Pancreas (tissue), 10 donors: ENCODE data around the gene RNASEH2A. TPM values are rescaled to one million over a fixed set of nuclear protein-coding genes. Genes with fewer than 3 reads are reported as not detected.

Experiments used
- ATAC-seq, 4 donors: fragments of 200-7000 bp; cut with Tn5 transposase; one replicate each; pipeline versions ENCODE4 v1.8.0 to v1.9.1; 2020; ENCODE audit warnings: mild to moderate bottlenecking in 4 of 4, moderate library complexity in 4 of 4
- DNase-seq, 6 donors: peaks; one replicate each; pipeline ENCODE4 v3.0.0-alpha.2; 2020
- FAIRE-seq: peaks from 2 replicates; lab custom pipeline; 2012; peaks lifted over from hg19 to GRCh38; lab: Jason Lieb, UNC
- H3K27ac ChIP-seq, 4 donors: fragments of 200-600 bp; sonication (generic); 1 replicate in 3 of 4; 2 replicates in 1 of 4; pipeline versions ENCODE4 v1.5.0 to v1.8.0; 2020
- H3K27me3 ChIP-seq, 4 donors: fragments of 200-600 bp; one replicate each; pipeline ENCODE4 v1.8.0; 2021
- H3K36me3 ChIP-seq, 3 donors: fragments of 200-600 bp; sonication (generic) in 1 of 3; one replicate each; pipeline versions ENCODE4 v1.5.0 to v1.8.0; 2020 to 2021
- H3K4me1 ChIP-seq, 3 donors: fragments of 200-600 bp; one replicate each; pipeline ENCODE4 v1.8.0; 2021
- H3K4me3 ChIP-seq, 4 donors: fragments of 200-600 bp; sonication (generic) in 2 of 4; one replicate each; pipeline versions ENCODE4 v1.5.0 to v1.8.0; 2020 to 2021
- H3K9me3 ChIP-seq, 4 donors: fragments of 200-600 bp; one replicate each; pipeline ENCODE4 v1.8.0; 2021
- WGBS, 2 donors: extraction: QIAGEN DNeasy Blood & Tissue Kit; methylation state at CpG; one replicate each; pipeline ENCODE4 v1.1.7; 2013; 5-methylcytosine and 5-hydroxymethylcytosine counted together
- intact Hi-C, 3 donors: fragments of 100-400 bp; cut with DNase I; formaldehyde crosslinking; loops; one replicate each; pipeline versions ENCODE4 v1.11.1 to v1.14.2; 2022
- polyA plus RNA-seq, 2 donors: library from polyadenylated mRNA; stranded (reverse); fragments of 200-250 nt; gene quantifications; one replicate each; pipeline ENCODE4 v1.2.3, GENCODE V29; 2013
- total RNA-seq, 6 donors: library from RNA; stranded (reverse); fragmentation: NEBNext Ultra II Directional in 4 of 6; extraction: Animal tissue kit (Norgen Biotek cat#: 25700) in 4 of 6; gene quantifications; one replicate each; pipeline versions ENCODE4 v1.2.1 to v1.2.4, GENCODE V29; 2021 to 2023
- TF ChIP-seq, protein P1 (sequence below), 4 donors: fragments of 200-600 bp; sonication (generic) in 3 of 4; IDR thresholded peaks; one replicate each; pipeline versions ENCODE4 v1.5.0 to v1.8.0; 2021; ENCODE audit warnings: antibody characterized with exemption in 4 of 4
- donor health status: healthy with polysubstance abuse.
- donor health status: DM: no; HTN: no; CAD: no; lungs with moderate emphysema.
- donor health status: DM: no; HTN: no; CAD: no.
- donor health status: control.
- donor health status: control.
- donor health status: Bipolar disorder and iron deficiency.
- donor health status: DM: yes; HTN: yes; CAD: no.
- donor health status: DM: no; HTN: no; CAD: no.
- donor health status: DM: no; HTN: no; CAD: no.
- donor health status: DM: yes; HTN: yes; CAD: no.

Gene RNASEH2A
- total and polyA plus RNA-seq, 8 donors, result 1.7 to 6.0 (median 3.6) TPM

DNA sequence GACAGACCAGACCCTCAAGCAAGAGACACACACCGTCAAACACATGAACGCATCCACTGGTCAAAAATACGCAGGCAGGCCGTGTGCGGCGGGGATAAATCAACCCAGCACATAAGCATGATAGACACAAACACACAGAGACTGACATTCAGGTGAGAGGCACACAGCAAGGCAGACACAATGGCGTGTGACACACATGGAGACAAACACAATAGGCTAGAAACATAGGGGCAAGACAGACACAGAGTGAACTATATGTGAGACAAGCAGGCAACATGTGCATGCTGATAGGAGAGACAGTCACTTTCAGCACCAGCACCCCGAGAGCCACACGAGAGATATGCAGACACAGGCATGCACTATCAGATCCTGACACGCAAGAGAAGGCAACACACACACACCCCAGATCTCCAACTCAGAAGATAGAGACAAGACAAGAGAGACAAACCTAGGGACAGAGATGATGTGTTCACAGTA lies 22.0 kb upstream of the RNASEH2A start:
- Histone ChIP-seq H3K27ac (peak overlapping the region; percentile 68 to 99 (median 84)), H3K4me1 (peaks cover 16 to 56% (median 23%) of the 10 kb centered on the region in 3 donors), H3K9me3 (no peaks in the 10 kb centered on the region), H3K36me3 (no peaks in the 10 kb centered on the region), H3K4me3 (no peak overlapping the region), H3K27me3 (no peaks in the 10 kb centered on the region)
- DNase-seq (no peak), FAIRE-seq (no peak), ATAC-seq (no peak)
- intact Hi-C loops, result no loop called here
- TF ChIP-seq, protein P1, sequence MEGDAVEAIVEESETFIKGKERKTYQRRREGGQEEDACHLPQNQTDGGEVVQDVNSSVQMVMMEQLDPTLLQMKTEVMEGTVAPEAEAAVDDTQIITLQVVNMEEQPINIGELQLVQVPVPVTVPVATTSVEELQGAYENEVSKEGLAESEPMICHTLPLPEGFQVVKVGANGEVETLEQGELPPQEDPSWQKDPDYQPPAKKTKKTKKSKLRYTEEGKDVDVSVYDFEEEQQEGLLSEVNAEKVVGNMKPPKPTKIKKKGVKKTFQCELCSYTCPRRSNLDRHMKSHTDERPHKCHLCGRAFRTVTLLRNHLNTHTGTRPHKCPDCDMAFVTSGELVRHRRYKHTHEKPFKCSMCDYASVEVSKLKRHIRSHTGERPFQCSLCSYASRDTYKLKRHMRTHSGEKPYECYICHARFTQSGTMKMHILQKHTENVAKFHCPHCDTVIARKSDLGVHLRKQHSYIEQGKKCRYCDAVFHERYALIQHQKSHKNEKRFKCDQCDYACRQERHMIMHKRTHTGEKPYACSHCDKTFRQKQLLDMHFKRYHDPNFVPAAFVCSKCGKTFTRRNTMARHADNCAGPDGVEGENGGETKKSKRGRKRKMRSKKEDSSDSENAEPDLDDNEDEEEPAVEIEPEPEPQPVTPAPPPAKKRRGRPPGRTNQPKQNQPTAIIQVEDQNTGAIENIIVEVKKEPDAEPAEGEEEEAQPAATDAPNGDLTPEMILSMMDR (IDR thresholded peaks at IDR 0.05), result no peak
- 62 to 67% methylated on average over 10 of the region's 10 CpGs for WGBS, 2 donors

DNA sequence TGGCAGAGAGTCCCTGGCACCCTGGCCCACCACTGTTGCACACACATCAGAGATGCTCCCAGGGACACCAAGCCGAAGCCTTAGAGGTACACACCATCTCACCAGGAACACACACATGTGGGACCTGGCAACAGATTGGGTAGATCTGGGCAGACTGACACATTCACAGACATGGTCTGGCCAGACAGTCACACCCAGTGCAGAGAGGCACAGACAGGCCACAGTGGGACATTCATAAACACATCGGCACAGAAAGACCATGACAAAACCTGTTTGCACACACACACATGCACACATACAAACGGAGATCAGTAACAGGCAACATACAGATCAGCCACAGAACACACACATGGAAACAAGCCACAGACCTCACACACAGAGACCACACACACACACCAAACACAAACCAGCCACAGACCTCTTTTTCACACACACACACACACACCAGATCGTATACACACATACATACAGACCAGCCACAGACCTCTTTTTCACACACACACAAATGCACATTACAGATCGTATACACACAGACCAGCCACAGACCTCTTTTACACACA lies 21.4 kb upstream of the RNASEH2A start:
- FAIRE-seq, result no peak

DNA sequence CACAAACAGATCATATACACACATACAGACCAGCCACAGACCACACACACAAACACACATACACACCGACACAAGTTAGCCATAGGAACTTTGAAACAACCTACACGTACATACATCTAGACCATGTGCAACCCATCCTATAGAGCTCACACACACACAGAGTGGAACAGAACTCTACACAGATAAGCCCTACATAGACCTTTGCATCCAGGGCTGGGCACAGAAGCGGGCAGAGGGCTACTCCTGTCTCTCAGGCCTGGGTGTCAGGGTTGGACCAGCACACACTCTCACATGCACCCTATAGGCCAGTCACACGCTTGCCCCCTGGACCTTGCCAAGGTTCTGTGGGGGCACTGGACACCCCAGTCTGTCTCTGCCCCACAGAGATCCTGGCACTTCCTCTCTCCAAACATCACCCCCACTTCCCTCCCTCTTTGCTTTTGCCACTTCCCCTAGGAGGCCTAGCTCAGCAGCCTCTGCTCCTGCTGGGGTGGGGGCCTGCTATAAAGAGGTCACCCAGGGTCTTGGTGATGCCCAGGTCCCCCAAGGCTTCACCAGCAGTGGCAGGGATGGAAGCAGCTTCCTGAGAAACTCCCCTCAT lies 20.9 kb upstream of the RNASEH2A start:
- TF ChIP-seq, protein P1 (IDR thresholded peaks at IDR 0.05), result no peak
- Histone ChIP-seq H3K4me1 (peaks cover 16 to 52% (median 26%) of the 10 kb centered on the region in 3 donors), H3K27ac (peak overlapping the region; percentile 74 to 99 (median 85)), H3K4me3 (no peak overlapping the region), H3K36me3 (no peaks in the 10 kb centered on the region), H3K9me3 (no peaks in the 10 kb centered on the region), H3K27me3 (no peaks in the 10 kb centered on the region)
- 73% methylated on average over 4 of the region's 4 CpGs for WGBS, 2 donors
- DNase-seq (no peak), ATAC-seq (no peak), FAIRE-seq (no peak)
- intact Hi-C loops, result no loop called here

More for the DNA sequence above, 21.4 kb upstream of the RNASEH2A start:
- Histone ChIP-seq H3K9me3 (no peaks in the 10 kb centered on the region), H3K27me3 (no peaks in the 10 kb centered on the region), H3K27ac (peak overlapping the region in 2 of 4 donors; percentile 95 to 99), H3K4me1 (peaks cover 16 to 52% (median 23%) of the 10 kb centered on the region in 3 donors), H3K4me3 (no peak overlapping the region), H3K36me3 (no peaks in the 10 kb centered on the region)
- DNase-seq (no peak), ATAC-seq (no peak)
- 58 to 66% methylated on average over 5 of the region's 5 CpGs for WGBS, 2 donors
- intact Hi-C loops, result no loop called here
- TF ChIP-seq, protein P1 (IDR thresholded peaks at IDR 0.05), result no peak

DNA sequence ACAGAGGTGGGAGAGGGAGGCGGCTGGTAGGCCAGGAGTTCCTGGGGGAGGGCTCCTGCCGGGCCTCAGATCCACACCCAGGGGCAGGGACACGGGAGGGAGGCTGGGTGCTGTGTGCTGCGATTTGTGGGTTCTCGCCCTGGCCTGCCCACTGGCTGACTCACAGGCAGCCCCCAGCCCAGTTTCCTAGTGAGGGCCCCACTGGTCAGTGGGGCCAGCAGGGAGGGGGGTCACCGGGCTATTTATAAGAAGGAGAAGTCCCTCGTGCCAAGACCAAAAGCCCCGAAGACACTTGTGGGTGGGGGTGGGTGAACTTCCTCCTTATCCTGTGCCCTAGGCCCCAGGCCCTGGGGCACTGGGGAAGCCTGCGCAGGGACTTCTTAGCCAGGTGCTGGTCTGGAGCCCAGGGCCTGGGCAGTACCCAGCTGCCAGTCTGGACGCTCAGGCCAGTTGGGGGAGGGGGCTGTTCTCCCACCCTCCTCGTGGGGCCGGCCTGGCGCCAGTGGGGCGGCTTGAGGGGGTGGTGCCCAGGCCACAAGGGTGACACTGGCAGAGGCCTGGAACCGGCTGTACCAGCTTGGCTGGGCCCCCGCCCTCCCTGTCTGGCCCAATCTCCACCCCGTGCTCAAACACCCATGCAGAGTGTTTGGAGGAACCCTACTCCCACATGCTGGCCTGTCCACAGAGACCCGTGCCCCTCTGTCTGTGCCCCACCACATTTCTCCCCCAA lies 20.1 kb upstream of the RNASEH2A start:
- Histone ChIP-seq H3K36me3 (no peaks in the 10 kb centered on the region), H3K27me3 (no peaks in the 10 kb centered on the region), H3K4me3 (peak overlapping the region in 1 of 4 donors; percentile 14), H3K4me1 (peaks cover 16 to 52% (median 31%) of the 10 kb centered on the region in 3 donors), H3K27ac (peak overlapping the region; percentile 74 to 99 (median 85)), H3K9me3 (no peaks in the 10 kb centered on the region)
- ATAC-seq (peak in 3 of 4 donors; percentile 1 to 28 (median 8)), DNase-seq (peak in 5 of 6 donors; percentile 77 to 88 (median 87)), FAIRE-seq (no peak)
- intact Hi-C loops, result no loop called here
- TF ChIP-seq, protein P1 (IDR thresholded peaks at IDR 0.05), result no peak
- whole genome bisulfite sequencing, 2 donors, result 22 to 36% methylated on average over 10 to 18 of the region's 18 CpGs
